ENCODE data around the gene RNF145. TPM values are rescaled to one million over a fixed set of nuclear protein-coding genes. Genes with fewer than 3 reads are reported as not detected.

RNF145 gene
- total RNA-seq, 1 experiment from 2014 or later: 122 TPM

DNA sequence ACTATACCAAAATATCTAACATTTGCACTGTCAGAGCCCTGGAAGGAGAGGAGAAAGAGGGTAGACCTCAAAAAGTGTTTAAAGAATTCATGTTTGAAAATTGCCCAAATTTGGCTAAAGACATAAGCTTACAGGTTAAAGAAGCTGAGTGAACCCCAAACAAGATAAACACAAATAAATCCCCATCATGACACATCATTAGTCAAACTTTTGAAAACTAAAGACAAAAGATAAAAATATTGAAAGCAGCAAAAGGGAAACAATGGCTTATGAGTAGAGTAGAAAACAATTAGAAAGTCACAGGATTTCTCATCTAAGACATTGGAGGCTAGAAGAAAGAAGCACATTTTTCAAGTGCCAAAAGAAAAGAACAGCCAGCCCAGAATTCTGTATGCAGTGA lies 47.7 kb upstream of the RNF145 start:
- CTCF ChIA-PET: interaction anchor here (0.7 to 1.5 kb wide), 2 partner anchors 12 to 30 kb away, joined by 4 to 7 read pairs; no protein-coding TSS in a partner anchor
- Mint-ChIP-seq H3K9me3 (ENCODE audit: unreplicated experiment) (peaks cover 7% of the 10 kb centered on the region), H3K27ac (ENCODE audit: low read depth, unreplicated experiment) (no peak overlapping the region), H3K4me1 (ENCODE audit: insufficient read depth, unreplicated experiment) (peaks cover 13% of the 10 kb centered on the region), H3K27me3 (ENCODE audit: insufficient read depth, unreplicated experiment) (no peaks in the 10 kb centered on the region), H3K36me3 (ENCODE audit: insufficient read depth, unreplicated experiment) (peaks cover 10% of the 10 kb centered on the region), H3K4me3 (ENCODE audit: unreplicated experiment) (no peak overlapping the region)
- POLR2A ChIA-PET: interaction anchor here (0.7 to 6.3 kb wide), 9 partner anchors 10 to 758 kb away, joined by 3 to 81 read pairs (median 3); partner anchors contain the start of gene RNF145
- DNase-seq (ENCODE audit: unreplicated experiment): no peak
- no TSS peak for BruUV-seq (replicated peaks)
- intact Hi-C loops (cut with micrococcal nuclease): no loop called here
- TF ChIP-seq, protein P1, sequence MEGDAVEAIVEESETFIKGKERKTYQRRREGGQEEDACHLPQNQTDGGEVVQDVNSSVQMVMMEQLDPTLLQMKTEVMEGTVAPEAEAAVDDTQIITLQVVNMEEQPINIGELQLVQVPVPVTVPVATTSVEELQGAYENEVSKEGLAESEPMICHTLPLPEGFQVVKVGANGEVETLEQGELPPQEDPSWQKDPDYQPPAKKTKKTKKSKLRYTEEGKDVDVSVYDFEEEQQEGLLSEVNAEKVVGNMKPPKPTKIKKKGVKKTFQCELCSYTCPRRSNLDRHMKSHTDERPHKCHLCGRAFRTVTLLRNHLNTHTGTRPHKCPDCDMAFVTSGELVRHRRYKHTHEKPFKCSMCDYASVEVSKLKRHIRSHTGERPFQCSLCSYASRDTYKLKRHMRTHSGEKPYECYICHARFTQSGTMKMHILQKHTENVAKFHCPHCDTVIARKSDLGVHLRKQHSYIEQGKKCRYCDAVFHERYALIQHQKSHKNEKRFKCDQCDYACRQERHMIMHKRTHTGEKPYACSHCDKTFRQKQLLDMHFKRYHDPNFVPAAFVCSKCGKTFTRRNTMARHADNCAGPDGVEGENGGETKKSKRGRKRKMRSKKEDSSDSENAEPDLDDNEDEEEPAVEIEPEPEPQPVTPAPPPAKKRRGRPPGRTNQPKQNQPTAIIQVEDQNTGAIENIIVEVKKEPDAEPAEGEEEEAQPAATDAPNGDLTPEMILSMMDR (IDR thresholded peaks at IDR 0.05; ENCODE audit: unreplicated experiment): no peak

DNA sequence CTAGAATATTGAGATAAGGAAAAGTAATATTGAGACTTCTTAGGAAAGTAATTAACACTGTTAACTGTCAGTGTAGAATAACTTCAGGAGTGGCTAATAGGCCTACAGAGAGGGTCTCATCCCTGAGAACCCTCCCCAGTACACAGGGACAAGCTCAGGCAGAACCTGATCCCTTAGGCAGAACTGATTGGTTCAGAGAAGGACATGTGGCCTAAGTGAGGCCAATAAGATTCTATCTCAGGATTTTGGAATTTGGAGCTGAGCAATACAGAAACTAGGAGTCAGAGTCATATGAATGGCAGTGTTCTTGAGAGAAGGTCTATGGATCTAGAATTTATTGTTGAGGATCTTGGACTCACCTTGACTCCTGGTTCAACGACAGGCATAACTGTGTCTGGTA lies 42.8 kb upstream of the RNF145 start:
- Mint-ChIP-seq H3K4me1 (ENCODE audit: insufficient read depth, unreplicated experiment) (peaks cover 15% of the 10 kb centered on the region), H3K27me3 (ENCODE audit: insufficient read depth, unreplicated experiment) (no peaks in the 10 kb centered on the region), H3K9me3 (ENCODE audit: unreplicated experiment) (no peaks in the 10 kb centered on the region), H3K36me3 (ENCODE audit: insufficient read depth, unreplicated experiment) (peaks cover 7% of the 10 kb centered on the region), H3K27ac (ENCODE audit: low read depth, unreplicated experiment) (no peak overlapping the region), H3K4me3 (ENCODE audit: unreplicated experiment) (no peak overlapping the region)
- no TSS peak for BruUV-seq (replicated peaks)
- DNase-seq (ENCODE audit: unreplicated experiment): no peak
- TF ChIP-seq, protein P1 (IDR thresholded peaks at IDR 0.05; ENCODE audit: unreplicated experiment): no peak
- CTCF ChIA-PET: interaction anchor here (0.5 to 1.0 kb wide), 4 partner anchors 9 to 95 kb away, joined by 3 to 6 read pairs (median 3); no protein-coding TSS in a partner anchor
- intact Hi-C loops (cut with micrococcal nuclease): no loop called here
- POLR2A ChIA-PET: interaction anchor here (0.6 to 3.3 kb wide), 10 partner anchors 9 to 310 kb away, joined by 3 to 26 read pairs (median 4); partner anchors contain the start of gene UBLCP1

DNA sequence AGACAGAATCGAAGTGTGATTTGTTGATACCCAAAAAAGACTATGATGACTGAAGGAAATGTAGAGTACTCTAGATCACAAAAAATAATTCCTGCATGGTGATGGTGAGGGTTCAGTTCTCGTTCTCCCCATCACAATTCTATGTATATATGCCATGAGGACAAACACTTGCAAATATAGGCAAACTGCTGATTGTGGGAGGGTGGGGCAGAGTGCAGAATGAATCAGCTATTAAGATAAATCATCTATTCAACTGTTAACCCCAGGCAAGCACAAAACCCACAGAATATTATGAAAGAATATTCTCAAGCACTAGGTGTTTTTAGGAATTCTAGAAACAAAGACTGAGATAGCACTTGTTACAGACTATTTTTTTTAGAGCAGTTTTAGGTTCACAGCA lies 39.8 kb upstream of the RNF145 start:
- no TSS peak for BruUV-seq (replicated peaks)
- CTCF ChIA-PET: no interaction called here
- Mint-ChIP-seq H3K27ac (ENCODE audit: low read depth, unreplicated experiment) (no peak overlapping the region), H3K4me1 (ENCODE audit: insufficient read depth, unreplicated experiment) (peaks cover 8% of the 10 kb centered on the region), H3K9me3 (ENCODE audit: unreplicated experiment) (no peaks in the 10 kb centered on the region), H3K36me3 (ENCODE audit: insufficient read depth, unreplicated experiment) (peaks cover 7% of the 10 kb centered on the region), H3K27me3 (ENCODE audit: insufficient read depth, unreplicated experiment) (no peaks in the 10 kb centered on the region), H3K4me3 (ENCODE audit: unreplicated experiment) (no peak overlapping the region)
- POLR2A ChIA-PET: interaction anchor here (0.6 to 1.4 kb wide), 8 partner anchors 9 to 76 kb away, joined by 3 to 8 read pairs (median 4); no protein-coding TSS in a partner anchor
- TF ChIP-seq, protein P1 (IDR thresholded peaks at IDR 0.05; ENCODE audit: unreplicated experiment): no peak
- DNase-seq (ENCODE audit: unreplicated experiment): no peak
- intact Hi-C loops (cut with micrococcal nuclease): no loop called here

DNA sequence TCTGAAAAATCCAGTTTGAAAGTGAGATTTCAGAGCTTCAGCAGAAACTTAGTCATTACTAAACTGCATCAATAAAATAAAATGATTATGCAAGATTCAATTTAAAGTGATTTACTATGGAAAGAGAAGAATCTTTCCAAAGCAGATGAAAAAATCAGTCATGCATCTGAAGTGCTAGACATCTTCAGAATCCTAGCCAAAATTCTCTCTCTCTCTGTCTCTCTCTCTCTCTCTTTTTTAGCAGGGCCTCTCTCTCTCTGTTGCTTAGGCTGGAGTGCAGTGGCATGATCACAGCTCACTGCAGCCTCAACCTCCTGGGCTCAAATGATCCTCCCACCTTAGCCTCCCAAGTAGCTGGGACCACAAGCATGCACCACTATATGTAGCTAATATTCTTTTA lies 35.5 kb upstream of the RNF145 start:
- H3K27ac Mint-ChIP-seq (ENCODE audit: low read depth, unreplicated experiment): no peak overlapping the region
- intact Hi-C loops (cut with micrococcal nuclease): no loop called here
- no peak for DNase-seq (ENCODE audit: unreplicated experiment)
- peaks cover 7% of the 10 kb centered on the region for H3K36me3 Mint-ChIP-seq (ENCODE audit: insufficient read depth, unreplicated experiment)
- POLR2A ChIA-PET: interaction anchor here (0.7 to 3.7 kb wide), 10 partner anchors 13 to 89 kb away, joined by 3 to 26 read pairs (median 4); no protein-coding TSS in a partner anchor
- peaks cover 33% of the 10 kb centered on the region for H3K4me1 Mint-ChIP-seq (ENCODE audit: insufficient read depth, unreplicated experiment)
- CTCF ChIA-PET: interaction anchor here (0.5 to 1.6 kb wide), 5 partner anchors 12 to 1296 kb away, joined by 3 to 7 read pairs (median 5); no protein-coding TSS in a partner anchor
- no peaks in the 10 kb centered on the region for H3K9me3 Mint-ChIP-seq (ENCODE audit: unreplicated experiment)
- H3K4me3 Mint-ChIP-seq (ENCODE audit: unreplicated experiment): no peak overlapping the region
- BruUV-seq (replicated peaks): no TSS peak
- TF ChIP-seq, protein P1 (IDR thresholded peaks at IDR 0.05; ENCODE audit: unreplicated experiment): no peak
- no peaks in the 10 kb centered on the region for H3K27me3 Mint-ChIP-seq (ENCODE audit: insufficient read depth, unreplicated experiment)
